Stimulated activated CD4-positive, alpha-beta T cell treated with anti-CD3 and anti-CD28 coated beads, TNF-alpha, amount 100 ng/mL, for 48 hours (primary cell): Measurements from ENCODE around the gene ST3GAL5.
"Not testable (repeated sequence)": the region's sequence is repeated elsewhere in the genome, so short reads cannot be mapped to it uniquely, and the experiment has no call there.

Experiments
- DNase-seq, 3 donors: peaks; one replicate each; pipeline ENCODE4 v3.0.0-alpha.2; 2020; ENCODE audit warnings: low read depth in 3 of 3

The ST3GAL5 gene

GRCh38 chr2:85917887-85918795 lies 29.4 kb upstream of the ST3GAL5 start:
- DNase-seq: no peak

DNA sequence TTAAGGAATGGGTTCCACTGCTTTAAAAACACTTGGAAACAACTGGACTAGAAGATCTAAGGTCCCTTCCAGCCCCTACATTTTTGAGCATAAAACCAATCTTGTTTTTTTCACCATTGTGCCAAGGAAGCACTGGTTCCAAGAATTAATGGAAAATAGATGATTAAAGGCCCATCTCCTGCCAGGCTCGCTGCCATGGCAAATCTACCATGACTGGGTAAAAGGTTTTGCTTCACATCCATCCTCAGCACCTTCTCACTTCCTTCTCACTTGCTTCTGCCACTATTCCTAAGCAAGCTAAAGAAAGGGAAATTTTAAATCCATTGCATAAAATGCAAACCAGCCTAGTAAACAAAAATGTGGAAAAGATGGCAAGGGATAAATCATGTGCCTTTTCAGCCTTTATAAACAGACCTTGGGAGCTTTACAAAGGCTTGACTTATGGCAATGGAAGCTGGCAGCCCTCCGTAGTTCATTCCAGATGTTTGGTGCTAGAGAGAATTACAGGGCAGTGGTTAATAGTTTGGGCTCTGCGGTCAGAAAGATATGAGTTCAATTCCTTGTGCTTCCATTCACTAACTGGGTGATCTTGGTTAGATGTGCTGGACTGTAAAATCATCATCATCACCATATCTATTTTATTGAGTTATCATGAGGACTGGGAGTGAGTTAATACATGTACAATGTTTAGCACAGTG lies 27.0 kb upstream of the ST3GAL5 start:
- DNase-seq: no peak

- no peak for DNase-seq
These were observed 26.1 kb upstream of the ST3GAL5 start for GRCh38 chr2:85914922-85915321.

DNA sequence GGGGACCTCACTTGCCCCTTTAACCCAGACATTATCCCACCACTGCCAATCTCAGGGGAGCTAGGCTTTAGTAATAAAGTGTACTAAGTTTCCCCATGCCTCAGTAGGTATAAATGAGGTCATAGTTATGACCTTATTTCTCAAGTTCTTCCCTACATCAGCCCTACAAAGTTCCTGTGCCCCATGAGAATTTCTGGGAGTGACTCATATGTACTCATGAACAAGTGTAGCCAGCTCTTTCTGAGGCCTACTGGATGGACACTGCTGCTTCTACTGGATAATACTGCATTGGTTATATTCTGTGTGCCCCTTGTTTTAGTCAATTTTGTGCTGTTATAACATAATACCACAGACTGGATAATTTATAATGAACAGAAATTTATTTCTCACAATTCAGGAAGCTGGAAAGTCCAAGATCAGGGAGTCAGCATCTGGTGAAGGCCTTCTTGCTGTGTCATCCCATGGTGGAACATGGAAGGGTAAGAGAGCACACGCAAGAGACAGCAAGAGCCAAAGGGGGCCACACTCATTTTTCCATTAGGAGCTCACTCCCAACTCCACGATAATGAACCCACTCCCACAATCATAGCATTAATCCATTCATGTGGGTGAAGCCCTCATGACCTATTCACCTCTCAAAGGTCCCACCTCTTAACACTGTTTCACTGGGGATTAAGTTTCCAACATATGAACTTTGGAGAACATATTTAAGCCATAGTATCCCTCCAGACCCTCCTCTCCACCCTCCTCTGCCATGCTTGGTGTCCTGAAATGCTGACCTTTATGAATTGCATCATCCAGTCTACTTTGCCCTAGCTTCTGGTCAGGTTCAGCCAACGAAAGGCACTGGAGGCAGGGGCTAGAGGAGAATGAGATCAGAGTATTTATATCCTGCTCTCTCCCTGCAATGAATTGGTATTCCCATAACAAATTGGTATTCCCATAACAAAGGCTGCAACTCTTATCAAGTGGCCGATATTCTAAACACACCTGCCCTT lies 25.4 kb upstream of the ST3GAL5 start:
- no peak for DNase-seq

GRCh38 chr2:85911814-85912692 lies 23.3 kb upstream of the ST3GAL5 start:
- DNase-seq: no peak

DNA sequence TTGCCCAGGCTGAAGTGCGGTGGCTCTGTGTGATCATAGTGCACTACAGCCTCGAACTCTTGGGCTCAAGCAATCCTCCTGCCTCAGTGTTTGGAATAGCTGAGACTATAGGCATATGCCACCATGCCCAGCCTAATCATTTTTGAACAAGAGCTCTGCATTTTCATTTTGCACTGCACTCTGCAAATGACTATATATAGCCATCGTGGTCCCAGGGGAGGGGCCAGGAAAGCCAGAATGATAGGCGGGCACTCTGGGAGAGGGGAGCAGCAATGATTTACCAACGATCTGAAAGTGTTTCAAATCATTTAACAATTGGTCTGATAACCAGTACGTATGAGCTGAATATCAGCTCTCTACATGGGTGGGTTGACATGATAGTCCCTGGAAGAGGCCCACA lies 22.3 kb upstream of the ST3GAL5 start:
- no peak for DNase-seq

GRCh38 chr2:85909005-85909404 lies 20.2 kb upstream of the ST3GAL5 start:
- no peak for DNase-seq

DNA sequence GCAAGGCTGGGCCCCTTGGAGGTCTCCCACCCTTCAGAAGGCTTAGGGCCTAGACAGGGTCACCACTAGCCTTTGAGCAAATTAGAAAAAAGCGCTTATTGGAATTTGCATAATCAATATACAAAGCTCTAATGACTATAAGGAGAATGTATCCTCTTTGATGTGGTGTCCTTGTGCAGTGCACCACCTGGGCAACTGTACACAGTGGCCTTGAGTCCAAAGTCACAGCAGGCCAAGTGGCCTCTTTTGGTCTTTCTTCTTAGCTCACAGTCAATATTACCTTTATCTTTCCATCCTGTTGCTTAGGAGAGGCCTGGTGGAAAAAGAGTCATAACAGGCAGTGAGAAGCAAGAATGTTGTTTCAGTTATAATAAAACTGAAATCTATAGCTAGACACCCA lies 19.7 kb upstream of the ST3GAL5 start:
- no peak for DNase-seq

GRCh38 chr2:85907671-85908157 lies 18.9 kb upstream of the ST3GAL5 start:
- DNase-seq: no peak

- DNase-seq: no peak
These were observed 18.0 kb upstream of the ST3GAL5 start for GRCh38 chr2:85906748-85907147.

DNA sequence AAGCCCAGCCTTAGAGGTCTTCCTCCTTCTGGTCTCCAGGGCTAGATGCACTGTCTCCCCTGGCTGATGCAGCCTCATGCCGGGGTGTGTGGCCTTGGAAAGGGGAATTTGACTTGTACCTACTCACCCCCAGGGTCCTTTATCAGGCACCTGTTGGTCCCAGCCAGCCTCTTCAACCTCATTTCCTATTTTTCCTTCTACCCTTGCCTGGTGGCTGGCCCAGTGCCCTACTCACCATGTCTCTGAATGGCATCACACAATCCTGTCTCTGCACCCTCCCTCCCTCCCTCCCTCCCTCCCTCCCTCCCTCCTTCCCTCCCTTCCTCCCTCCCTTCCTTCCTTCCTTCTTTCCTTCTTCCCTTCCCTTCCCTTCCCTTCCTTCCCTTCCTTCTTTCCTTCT lies 17.1 kb upstream of the ST3GAL5 start:
- no peak for DNase-seq

- no peak for DNase-seq
These were observed 16.4 kb upstream of the ST3GAL5 start for GRCh38 chr2:85905187-85905666.

DNA sequence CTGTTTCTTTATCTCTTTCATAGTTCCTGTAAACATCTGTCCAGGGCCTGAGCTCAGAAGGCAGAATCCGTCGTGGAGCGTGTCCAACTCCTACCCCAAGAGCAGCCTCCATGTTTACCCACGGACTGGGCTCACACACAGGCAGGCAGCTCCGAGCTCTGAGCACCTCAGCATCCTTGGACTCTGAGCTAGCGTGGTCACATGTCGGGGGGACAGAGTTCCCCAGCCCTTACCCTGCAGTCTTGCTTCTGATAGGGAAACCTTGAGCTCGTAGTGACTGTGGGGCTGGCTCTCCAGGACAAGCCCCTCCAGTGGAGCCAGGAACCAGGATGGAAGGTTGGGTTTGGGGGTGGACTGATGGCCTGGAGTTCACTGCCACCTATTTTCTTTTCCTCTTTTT lies 15.1 kb upstream of the ST3GAL5 start:
- no peak for DNase-seq

- DNase-seq: no peak
These were observed 13.7 kb upstream of the ST3GAL5 start for GRCh38 chr2:85902496-85902895.

DNA sequence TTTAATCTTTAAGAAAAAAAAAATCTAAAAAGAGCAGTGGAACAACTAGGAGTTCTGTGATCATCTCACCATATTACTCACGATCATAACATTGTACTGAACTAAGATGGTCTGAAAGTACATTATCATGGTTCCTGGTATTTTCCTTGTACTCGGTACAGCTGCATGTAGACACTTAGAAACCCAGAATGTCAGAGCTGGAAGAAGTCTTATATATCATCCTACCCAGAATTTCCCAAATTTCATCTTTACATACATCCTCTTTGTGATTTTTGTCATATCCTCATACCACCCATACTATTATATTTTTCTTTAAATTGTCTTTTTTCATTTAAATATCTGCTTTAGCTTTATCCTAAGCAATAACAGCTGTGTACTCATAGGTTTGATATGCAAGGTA lies 12.4 kb upstream of the ST3GAL5 start:
- DNase-seq: no peak

DNA sequence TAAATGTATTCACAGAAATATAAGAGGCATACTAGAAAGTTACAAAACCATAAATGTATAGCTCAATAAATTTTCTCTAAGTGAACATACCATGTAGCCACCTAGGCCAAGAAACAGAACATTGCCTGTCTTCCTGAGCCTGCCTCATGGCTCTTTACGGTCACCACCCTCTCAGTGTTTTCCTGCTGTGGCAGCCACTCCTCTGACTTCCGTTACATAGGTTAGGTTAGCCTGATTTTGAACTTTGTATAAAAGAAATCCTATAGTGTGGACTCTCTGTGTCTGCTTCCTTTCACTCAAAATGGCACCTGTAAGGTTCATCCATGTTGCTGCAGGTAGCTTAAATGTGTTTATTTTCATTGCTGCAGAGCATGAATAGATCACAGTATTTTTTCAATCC lies 11.6 kb upstream of the ST3GAL5 start:
- DNase-seq: no peak

- no peak for DNase-seq
These were observed 11.1 kb upstream of the ST3GAL5 start for GRCh38 chr2:85899849-85900248.

- no peak for DNase-seq
These were observed 10.5 kb upstream of the ST3GAL5 start for GRCh38 chr2:85899284-85899683.

DNA sequence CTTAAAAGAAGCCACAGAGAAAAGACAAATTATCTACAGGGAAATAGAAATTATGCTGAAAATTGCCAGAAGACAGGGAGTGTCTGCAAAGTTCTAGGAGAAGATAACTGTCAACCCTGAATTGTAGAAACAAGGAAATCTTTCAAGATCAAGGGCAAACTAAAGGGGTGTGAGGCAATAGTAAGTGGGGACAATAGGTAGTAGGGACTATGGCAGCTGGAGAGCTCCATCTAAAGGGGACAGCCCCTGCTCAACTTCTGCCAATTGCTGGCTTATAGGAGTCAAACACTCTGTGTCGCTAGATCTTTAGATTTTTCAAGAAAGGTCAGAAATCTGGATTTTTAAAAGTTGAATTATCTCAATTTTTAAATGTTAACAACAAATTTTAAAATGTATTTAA lies 10.1 kb upstream of the ST3GAL5 start:
- no peak for DNase-seq

DNA sequence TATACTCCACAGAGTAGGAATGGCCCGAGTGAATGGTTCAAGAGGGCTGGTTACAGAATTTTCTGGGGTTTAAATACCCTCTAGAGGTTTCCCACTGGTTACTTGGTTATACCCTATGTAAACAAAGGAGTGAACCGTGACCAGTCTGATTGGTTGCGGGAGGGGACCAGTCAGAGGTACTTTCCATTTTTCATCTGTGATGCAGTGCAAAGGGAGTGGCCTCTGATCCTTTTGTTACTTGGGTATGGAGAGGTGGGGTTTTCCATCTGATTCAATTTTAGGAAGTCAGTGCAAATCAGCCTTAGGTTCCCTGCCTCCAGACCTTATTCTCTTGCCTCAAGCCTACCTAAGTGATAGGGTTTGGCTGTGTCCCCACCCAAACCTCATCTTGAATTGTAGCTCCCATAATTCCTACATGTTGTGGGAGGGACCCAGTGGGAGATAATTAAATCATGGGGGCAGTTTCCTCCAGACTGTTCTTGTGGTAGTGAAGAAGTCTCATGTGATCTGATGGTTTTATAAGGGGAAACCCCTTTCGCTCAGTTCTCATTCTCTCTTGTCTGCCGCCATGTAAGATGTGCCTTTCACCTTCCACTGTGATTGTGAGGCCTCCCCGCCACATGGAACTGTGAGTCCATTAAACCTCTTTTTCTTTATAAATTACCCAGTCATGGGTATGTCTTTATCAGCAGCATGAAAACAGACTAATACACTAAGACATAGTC lies 5.9 kb upstream of the ST3GAL5 start:
- not testable (repeated sequence) for DNase-seq
